Mammary epithelial cell (primary cell): ENCODE data around the gene MTHFR.

Experiments
- EZH2 ChIP-seq: IDR thresholded peaks from 2 replicates; pipeline ENCODE4 v1.6.1; 2012; ENCODE audit warnings: low read length, inconsistent platforms, borderline replicate concordance
- TF ChIP-seq, protein P1 (sequence below), 2 donors: IDR thresholded peaks in 1 of 2; conservative IDR thresholded peaks in 1 of 2; 2 replicates each; pipeline ENCODE4 v1.5.1; 2011 to 2012; ENCODE audit warnings: inconsistent platforms in 2 of 2, low read length in 2 of 2, mild to moderate bottlenecking in 2 of 2, control low read depth in 1 of 2, low read depth in 1 of 2; ENCODE audit not compliant: insufficient read depth in 1 of 2; ENCODE audit errors: extremely low read depth in 1 of 2

DNA sequence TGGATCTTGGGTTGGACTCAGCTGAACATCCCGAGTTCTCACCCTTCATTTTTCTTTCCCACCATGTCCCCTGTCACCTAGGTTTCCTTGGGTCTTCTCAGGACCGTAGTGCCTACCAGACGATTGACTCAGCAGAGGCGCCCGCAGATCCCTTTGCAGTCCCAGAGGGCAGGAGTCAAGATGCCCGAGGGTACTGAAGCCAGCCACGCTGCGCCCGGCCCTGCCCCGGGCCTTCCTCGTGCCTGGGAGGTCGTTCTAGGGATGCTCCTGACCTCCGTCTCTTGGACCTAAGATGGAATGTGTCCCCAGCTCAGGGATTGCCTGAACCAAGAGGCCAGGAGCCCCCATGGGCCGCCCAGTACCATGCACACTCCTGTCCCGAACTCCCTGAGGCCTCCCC is 55.8 kb downstream of the MTHFR start:
- TF ChIP-seq, protein P1, sequence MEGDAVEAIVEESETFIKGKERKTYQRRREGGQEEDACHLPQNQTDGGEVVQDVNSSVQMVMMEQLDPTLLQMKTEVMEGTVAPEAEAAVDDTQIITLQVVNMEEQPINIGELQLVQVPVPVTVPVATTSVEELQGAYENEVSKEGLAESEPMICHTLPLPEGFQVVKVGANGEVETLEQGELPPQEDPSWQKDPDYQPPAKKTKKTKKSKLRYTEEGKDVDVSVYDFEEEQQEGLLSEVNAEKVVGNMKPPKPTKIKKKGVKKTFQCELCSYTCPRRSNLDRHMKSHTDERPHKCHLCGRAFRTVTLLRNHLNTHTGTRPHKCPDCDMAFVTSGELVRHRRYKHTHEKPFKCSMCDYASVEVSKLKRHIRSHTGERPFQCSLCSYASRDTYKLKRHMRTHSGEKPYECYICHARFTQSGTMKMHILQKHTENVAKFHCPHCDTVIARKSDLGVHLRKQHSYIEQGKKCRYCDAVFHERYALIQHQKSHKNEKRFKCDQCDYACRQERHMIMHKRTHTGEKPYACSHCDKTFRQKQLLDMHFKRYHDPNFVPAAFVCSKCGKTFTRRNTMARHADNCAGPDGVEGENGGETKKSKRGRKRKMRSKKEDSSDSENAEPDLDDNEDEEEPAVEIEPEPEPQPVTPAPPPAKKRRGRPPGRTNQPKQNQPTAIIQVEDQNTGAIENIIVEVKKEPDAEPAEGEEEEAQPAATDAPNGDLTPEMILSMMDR (conservative IDR thresholded peaks at IDR 0.05 in 1 of 2, IDR thresholded peaks at IDR 0.05 in 1 of 2; ENCODE audit: extremely low read depth in 1 of 2, insufficient read depth in 1 of 2, low read depth in 1 of 2, low read length in 2 of 2): no peak
- TF ChIP-seq EZH2: no peak
